ENCODE measurements around the gene TMED6.

- TF ChIP-seq, protein P1, sequence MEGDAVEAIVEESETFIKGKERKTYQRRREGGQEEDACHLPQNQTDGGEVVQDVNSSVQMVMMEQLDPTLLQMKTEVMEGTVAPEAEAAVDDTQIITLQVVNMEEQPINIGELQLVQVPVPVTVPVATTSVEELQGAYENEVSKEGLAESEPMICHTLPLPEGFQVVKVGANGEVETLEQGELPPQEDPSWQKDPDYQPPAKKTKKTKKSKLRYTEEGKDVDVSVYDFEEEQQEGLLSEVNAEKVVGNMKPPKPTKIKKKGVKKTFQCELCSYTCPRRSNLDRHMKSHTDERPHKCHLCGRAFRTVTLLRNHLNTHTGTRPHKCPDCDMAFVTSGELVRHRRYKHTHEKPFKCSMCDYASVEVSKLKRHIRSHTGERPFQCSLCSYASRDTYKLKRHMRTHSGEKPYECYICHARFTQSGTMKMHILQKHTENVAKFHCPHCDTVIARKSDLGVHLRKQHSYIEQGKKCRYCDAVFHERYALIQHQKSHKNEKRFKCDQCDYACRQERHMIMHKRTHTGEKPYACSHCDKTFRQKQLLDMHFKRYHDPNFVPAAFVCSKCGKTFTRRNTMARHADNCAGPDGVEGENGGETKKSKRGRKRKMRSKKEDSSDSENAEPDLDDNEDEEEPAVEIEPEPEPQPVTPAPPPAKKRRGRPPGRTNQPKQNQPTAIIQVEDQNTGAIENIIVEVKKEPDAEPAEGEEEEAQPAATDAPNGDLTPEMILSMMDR (IDR thresholded peaks at IDR 0.05) = no peak
- no peak for TF ChIP-seq ZFX (IDR thresholded peaks at IDR 0.05; ENCODE audit: borderline replicate concordance)
Observed at GRCh38 chr16:69381231-69381630, 29.6 kb upstream of the TMED6 start.

Data from 22Rv1 (cell line).